ENCODE measurements around the gene NCOA3.
"Not testable (repeated sequence)": the region's sequence is repeated elsewhere in the genome, so short reads cannot be mapped to it uniquely, and the experiment has no call there.

NCOA3 gene

GRCh38 chr20:47456952-47457724 is 44.5 kb upstream of the NCOA3 start:
- no peak for DNase-seq (ENCODE audit: extremely low read depth, low read depth)
- TF ChIP-seq, protein P1, sequence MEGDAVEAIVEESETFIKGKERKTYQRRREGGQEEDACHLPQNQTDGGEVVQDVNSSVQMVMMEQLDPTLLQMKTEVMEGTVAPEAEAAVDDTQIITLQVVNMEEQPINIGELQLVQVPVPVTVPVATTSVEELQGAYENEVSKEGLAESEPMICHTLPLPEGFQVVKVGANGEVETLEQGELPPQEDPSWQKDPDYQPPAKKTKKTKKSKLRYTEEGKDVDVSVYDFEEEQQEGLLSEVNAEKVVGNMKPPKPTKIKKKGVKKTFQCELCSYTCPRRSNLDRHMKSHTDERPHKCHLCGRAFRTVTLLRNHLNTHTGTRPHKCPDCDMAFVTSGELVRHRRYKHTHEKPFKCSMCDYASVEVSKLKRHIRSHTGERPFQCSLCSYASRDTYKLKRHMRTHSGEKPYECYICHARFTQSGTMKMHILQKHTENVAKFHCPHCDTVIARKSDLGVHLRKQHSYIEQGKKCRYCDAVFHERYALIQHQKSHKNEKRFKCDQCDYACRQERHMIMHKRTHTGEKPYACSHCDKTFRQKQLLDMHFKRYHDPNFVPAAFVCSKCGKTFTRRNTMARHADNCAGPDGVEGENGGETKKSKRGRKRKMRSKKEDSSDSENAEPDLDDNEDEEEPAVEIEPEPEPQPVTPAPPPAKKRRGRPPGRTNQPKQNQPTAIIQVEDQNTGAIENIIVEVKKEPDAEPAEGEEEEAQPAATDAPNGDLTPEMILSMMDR (IDR thresholded peaks at IDR 0.05; ENCODE audit: low read depth, low read length): no peak

DNA sequence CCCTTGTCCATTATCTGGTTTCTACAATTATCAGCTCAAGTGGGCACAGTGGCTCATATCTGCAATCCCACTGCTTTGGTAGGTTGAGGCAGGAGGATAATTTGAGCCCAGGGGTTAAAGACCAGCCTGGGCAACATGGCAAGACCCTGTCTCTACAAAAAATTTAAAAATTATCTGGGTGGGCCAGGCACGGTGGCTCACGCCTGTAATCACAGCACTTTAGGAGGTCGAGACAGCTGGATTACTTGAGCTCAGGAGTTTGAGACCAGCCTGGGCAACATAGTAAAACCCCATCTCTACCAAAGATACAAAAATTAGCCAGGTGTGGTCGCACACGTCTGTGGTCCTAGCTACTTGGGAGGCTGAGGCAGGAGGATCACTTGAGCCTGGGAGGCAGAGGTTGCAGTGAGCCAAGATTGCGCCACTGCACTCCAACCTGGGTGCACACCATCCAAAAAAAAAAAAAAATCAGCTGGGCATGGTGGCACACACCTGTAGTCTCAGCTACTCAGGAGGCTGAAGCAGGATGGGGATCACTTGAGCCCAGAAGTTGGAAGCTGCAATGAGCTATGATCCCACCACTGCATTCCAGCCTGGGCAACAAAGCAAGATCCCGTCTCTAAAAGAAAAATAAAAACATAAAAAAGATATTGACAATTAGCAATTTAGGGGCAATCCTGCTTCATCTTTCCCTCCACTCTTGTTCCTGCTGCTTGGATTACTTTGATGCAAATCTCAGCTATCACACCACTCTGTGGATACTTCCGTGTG is 43.2 kb upstream of the NCOA3 start:
- not testable (repeated sequence) for DNase-seq (ENCODE audit: extremely low read depth, low read depth)

GRCh38 chr20:47459344-47460073 is 42.2 kb upstream of the NCOA3 start:
- DNase-seq (ENCODE audit: extremely low read depth, low read depth): no peak
- TF ChIP-seq, protein P1 (IDR thresholded peaks at IDR 0.05; ENCODE audit: low read depth, low read length): no peak

GRCh38 chr20:47460761-47461112 is 41.0 kb upstream of the NCOA3 start:
- DNase-seq (ENCODE audit: extremely low read depth, low read depth): not testable (repeated sequence)

DNA sequence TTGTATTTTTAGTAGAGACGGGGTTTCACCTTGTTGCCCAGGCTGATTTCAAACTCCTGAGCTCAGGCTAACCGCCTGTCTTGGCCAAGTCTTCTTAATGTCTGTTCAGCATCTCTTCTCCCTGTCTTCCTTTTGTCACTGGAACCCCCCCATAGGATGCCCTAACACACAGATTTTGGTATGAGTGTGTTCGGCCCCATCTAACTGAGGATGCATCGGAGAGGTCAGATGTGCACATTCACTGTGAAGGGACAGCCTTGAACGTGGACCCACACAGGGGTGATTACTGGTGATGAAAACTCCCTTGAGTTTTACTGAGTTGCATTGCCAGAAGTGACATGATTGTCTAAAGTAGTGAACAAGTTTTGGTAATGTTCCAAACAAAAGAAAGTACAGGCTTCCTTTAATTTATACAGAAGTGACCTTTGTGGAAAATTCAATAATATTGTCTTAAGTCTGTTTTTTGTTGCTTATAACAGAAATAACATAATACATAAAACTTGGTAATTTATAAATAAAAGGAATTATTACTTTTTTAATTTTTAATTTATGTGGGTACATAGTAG is 40.5 kb upstream of the NCOA3 start:
- no peak for DNase-seq (ENCODE audit: extremely low read depth, low read depth)
- TF ChIP-seq, protein P1 (IDR thresholded peaks at IDR 0.05; ENCODE audit: low read depth, low read length): no peak

GRCh38 chr20:47461906-47462305 is 39.8 kb upstream of the NCOA3 start:
- not testable (repeated sequence) for DNase-seq (ENCODE audit: extremely low read depth, low read depth)

DNA sequence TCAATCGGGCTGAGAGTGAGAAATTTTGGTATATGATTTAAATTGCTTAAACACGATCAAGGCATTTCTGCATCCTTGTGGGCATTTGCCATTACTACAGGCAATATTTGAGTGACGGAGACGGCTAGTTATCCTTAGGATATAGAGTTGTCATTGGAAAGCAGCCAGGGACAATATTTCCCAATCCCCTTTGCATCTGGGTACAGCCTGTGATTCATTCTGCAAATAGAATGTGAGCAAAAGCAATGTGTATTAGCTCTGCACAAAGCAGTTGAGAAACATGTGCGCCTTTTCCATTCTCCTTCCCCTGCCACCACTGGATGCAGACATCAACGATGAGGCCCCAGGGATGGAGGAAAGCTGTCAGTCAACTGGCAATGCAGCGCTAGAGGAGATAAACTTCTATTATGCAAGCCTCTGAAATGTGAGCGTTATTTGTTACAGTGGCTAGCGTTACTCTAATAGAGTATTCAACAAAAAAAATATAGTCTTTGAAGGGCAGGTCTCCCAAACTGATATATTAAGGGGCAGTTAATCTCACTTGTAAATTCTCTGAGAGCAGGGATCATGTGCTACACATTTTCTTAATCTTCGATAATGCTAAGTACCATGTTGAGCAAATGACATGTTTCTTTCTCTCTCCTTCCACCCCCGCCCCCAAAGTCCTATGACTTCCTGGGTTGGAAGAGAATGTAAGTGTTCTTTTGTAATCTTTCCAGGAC is 37.1 kb upstream of the NCOA3 start:
- peak; percentile 91 for DNase-seq (ENCODE audit: extremely low read depth, low read depth)
- TF ChIP-seq, protein P1 (IDR thresholded peaks at IDR 0.05; ENCODE audit: low read depth, low read length): peak; percentile 41

DNA sequence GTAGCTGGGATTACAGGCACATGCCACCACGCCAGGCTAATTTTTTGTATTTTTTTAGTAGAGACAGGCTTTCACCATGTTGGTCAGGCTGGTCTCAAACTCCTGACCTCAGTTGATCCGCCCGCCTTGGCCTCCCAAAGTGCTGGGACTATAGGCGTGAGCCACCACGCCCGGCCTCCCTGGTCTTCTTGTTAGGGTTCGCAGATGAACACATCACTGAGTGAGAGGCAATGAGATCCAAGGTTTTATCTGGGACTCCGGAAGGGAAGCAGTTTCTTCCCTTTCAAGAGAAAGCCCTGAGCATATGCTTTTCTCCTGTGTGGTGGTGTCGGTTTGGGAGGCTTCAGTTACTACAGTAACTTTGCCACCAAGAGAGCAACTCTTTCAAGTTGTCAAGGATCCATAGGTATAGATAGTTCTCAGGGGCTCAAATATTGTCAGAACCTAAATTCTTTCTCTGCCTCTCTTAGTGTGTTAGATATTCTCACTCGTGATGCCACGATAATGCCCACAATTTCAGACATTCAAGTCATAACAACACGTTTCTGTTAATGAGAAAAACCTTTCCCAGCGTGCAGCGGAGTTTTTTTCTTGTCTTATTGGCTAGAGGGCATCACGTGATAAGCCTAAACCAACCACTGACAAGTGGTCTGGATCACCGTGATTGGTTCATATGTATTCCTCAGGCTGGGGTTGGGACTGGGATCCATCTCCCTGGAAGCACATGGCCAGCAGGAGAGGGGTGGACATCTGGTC is 36.2 kb upstream of the NCOA3 start:
- TF ChIP-seq, protein P1 (IDR thresholded peaks at IDR 0.05; ENCODE audit: low read depth, low read length): no peak
- DNase-seq (ENCODE audit: extremely low read depth, low read depth): no peak

All from AG09319 (cell line).